Memory B cell (primary cell): Measurements from ENCODE around the gene DUSP12.

Experiments used
- ATAC-seq: fragments of 150-1000 bp; cut with Tn5 transposase; 2 replicates; pipeline ENCODE4 v1.10.0; 2021; ENCODE audit warnings: low read depth, mild to moderate bottlenecking, moderate library complexity
- DNase-seq, 2 donors: peaks; one replicate each; pipeline ENCODE4 v3.0.0; 2022; ENCODE audit warnings: low spot score in 2 of 2
- H3K27ac Mint-ChIP-seq: one replicate; pipeline ENCODE4 v1.8.0; 2022; ENCODE audit warnings: mild to moderate bottlenecking, moderate library complexity, mixed read lengths
- H3K27me3 Mint-ChIP-seq: one replicate; pipeline ENCODE4 v1.8.0; 2022; ENCODE audit warnings: mixed read lengths
- H3K36me3 Mint-ChIP-seq: one replicate; pipeline ENCODE4 v1.8.0; 2022; ENCODE audit warnings: mild to moderate bottlenecking, mixed read lengths
- H3K4me1 Mint-ChIP-seq: one replicate; pipeline ENCODE4 v1.8.0; 2022; ENCODE audit warnings: mixed read lengths
- H3K4me3 Mint-ChIP-seq: one replicate; pipeline ENCODE4 v1.8.0; 2022; ENCODE audit warnings: mild to moderate bottlenecking, moderate library complexity, mixed read lengths
- H3K9me3 Mint-ChIP-seq: one replicate; pipeline ENCODE4 v1.8.0; 2022; ENCODE audit warnings: mixed read lengths

Gene DUSP12

DNA sequence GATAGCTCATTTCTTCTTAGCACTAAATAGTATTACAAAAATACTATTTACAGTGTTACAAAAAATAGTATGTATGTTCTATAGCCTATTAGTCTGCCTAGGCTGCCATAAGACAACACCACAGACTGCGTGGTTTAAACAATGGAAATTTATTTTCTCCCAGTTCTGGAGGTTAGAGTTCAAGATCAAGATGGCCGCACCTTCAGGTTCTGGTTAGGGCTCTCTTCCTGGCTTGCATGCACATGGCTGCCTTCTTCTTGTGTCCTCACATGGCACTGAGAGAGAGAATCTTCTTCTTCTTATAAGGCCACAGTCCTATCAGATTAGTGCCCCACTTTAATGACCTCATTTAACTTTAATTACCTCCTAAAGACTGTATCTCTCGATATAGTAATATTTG, 20.7 kb downstream of the DUSP12 start:
- no peak overlapping the region for H3K4me3 Mint-ChIP-seq

DNA sequence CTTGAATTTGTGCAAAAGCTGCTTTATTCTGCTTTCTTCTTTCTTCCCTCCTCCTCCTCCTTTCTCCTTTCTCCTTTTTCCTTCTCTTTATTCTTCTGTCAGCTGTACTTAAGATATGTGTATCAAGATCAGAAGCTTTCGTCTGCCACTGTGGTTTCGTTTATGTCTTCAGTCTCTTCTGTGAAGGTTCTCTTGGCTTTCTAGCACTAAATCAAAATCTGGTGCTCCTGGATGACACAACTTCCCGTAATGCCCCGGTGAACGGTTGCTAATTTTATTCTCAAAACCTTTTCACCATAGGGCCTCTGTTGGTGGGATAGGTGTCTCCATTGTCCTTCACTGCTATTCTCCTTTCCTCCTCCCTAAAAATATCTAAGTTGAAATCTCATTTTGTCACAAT, 21.6 kb downstream of the DUSP12 start:
- no peaks in the 10 kb centered on the region for H3K9me3 Mint-ChIP-seq
- no peak for DNase-seq

More for the DNA sequence above, 20.7 kb downstream of the DUSP12 start:
- Mint-ChIP-seq H3K27me3 (no peaks in the 10 kb centered on the region), H3K27ac (peak overlapping the region; percentile 10), H3K36me3 (peaks cover 2% of the 10 kb centered on the region), H3K4me1 (peaks cover 19% of the 10 kb centered on the region), H3K9me3 (no peaks in the 10 kb centered on the region)
- ATAC-seq (no peak), DNase-seq (no peak)

DNA sequence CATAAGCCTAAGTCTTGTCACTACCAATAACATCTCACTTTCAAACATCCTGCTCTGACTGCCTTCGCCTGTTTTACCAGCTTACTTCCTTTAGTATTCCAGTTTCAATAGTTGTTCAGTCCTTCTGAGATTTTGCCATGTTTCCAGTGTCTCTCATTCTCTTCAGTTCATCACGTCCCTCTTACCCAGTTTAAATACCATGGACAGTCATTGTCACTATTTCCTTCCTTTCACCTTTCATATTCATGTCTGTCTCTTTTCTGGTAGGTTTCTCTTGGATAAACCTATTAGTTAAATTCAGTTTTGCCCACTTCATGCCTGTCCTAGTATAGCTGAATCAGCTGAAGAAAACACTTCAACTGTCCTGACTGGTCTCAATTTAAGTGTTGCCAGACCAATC, 22.4 kb downstream of the DUSP12 start:
- Mint-ChIP-seq H3K36me3 (peaks cover 2% of the 10 kb centered on the region), H3K4me3 (no peak overlapping the region), H3K4me1 (peaks cover 12% of the 10 kb centered on the region), H3K27me3 (no peaks in the 10 kb centered on the region), H3K27ac (no peak overlapping the region), H3K9me3 (no peaks in the 10 kb centered on the region)
- no peak for ATAC-seq
- DNase-seq = no peak

More for the DNA sequence above, 21.6 kb downstream of the DUSP12 start:
- H3K4me1 Mint-ChIP-seq = peaks cover 19% of the 10 kb centered on the region
- no peak overlapping the region for H3K27ac Mint-ChIP-seq
- ATAC-seq = no peak
- no peaks in the 10 kb centered on the region for H3K27me3 Mint-ChIP-seq
- no peak overlapping the region for H3K4me3 Mint-ChIP-seq
- peaks cover 2% of the 10 kb centered on the region for H3K36me3 Mint-ChIP-seq

GRCh38 chr1:161772397-161772796, 22.8 kb downstream of the DUSP12 start:
- no peak for ATAC-seq
- Mint-ChIP-seq H3K27me3 (no peaks in the 10 kb centered on the region), H3K27ac (no peak overlapping the region), H3K36me3 (peaks cover 2% of the 10 kb centered on the region), H3K4me1 (peaks cover 10% of the 10 kb centered on the region), H3K9me3 (no peaks in the 10 kb centered on the region), H3K4me3 (no peak overlapping the region)
- no peak for DNase-seq

GRCh38 chr1:161773791-161774190, 24.2 kb downstream of the DUSP12 start:
- Mint-ChIP-seq H3K36me3 (peaks cover 2% of the 10 kb centered on the region), H3K9me3 (no peaks in the 10 kb centered on the region), H3K4me1 (peaks cover 12% of the 10 kb centered on the region), H3K4me3 (no peak overlapping the region), H3K27ac (no peak overlapping the region), H3K27me3 (no peaks in the 10 kb centered on the region)
- ATAC-seq (no peak), DNase-seq (no peak)

DNA sequence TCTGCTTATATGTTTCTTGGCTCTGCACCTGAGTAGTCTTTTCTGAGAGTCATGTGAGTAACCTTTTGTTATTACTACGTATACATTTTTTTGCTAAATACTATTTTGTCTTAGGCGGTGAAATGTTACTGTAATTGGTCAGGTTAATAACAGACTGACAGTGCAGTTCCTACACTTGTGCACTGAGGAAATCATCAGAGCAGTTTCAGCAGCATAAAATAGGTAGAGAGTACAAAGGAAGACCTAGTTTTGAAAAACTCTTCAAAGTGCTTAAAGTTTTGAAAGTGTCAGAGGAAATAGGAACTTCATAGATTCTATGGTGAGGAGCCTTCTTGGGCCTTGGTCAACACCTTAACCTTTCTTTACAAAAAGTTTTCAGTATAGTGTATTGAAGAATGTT, 27.7 kb downstream of the DUSP12 start:
- ATAC-seq = no peak
- no peak for DNase-seq
- Mint-ChIP-seq H3K27ac (no peak overlapping the region), H3K4me1 (peaks cover 7% of the 10 kb centered on the region), H3K27me3 (no peaks in the 10 kb centered on the region), H3K9me3 (no peaks in the 10 kb centered on the region), H3K36me3 (peaks cover 4% of the 10 kb centered on the region), H3K4me3 (no peak overlapping the region)

DNA sequence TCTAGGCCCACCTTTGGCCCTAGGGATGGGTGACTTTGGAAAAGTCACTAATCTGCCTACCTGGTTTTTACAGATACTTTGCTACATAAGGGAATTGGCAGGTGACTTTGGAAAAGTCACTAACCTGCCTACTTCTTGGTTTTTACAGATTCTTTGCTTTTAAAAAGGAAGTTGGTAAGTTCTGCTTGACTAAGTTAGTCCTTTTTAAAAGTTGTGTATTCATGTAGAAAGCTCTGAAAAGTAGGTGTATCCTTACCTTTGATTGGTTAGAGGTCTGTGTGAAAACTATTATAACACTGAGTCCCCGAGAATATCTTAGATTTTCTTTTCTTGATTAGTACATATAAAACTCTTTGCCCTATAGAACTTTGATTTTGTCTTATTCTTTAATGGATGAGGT, 28.9 kb downstream of the DUSP12 start:
- Mint-ChIP-seq H3K4me3 (peak overlapping the region; percentile 11), H3K27ac (peak overlapping the region; percentile 32), H3K27me3 (no peaks in the 10 kb centered on the region), H3K36me3 (peaks cover 11% of the 10 kb centered on the region), H3K9me3 (no peaks in the 10 kb centered on the region), H3K4me1 (peaks cover 7% of the 10 kb centered on the region)
- ATAC-seq (peak; percentile 84), DNase-seq (no peak)

- Mint-ChIP-seq H3K27ac (no peak overlapping the region), H3K36me3 (peaks cover 18% of the 10 kb centered on the region), H3K9me3 (no peaks in the 10 kb centered on the region), H3K4me3 (no peak overlapping the region), H3K4me1 (peaks cover 7% of the 10 kb centered on the region), H3K27me3 (no peaks in the 10 kb centered on the region)
- DNase-seq = no peak
- ATAC-seq = no peak
Observed at GRCh38 chr1:161779393-161779792, 29.8 kb downstream of the DUSP12 start.

GRCh38 chr1:161781995-161782394, 32.4 kb downstream of the DUSP12 start:
- no peaks in the 10 kb centered on the region for H3K27me3 Mint-ChIP-seq
- H3K36me3 Mint-ChIP-seq = peaks cover 30% of the 10 kb centered on the region
- no peak overlapping the region for H3K27ac Mint-ChIP-seq
- ATAC-seq (no peak), DNase-seq (no peak)
- peaks cover 7% of the 10 kb centered on the region for H3K4me1 Mint-ChIP-seq
- no peak overlapping the region for H3K4me3 Mint-ChIP-seq
- no peaks in the 10 kb centered on the region for H3K9me3 Mint-ChIP-seq

- Mint-ChIP-seq H3K36me3 (peaks cover 34% of the 10 kb centered on the region), H3K4me3 (no peak overlapping the region), H3K27me3 (no peaks in the 10 kb centered on the region), H3K9me3 (no peaks in the 10 kb centered on the region), H3K4me1 (peaks cover 3% of the 10 kb centered on the region), H3K27ac (peak overlapping the region; percentile 71)
- ATAC-seq = no peak
- DNase-seq = no peak
Observed at GRCh38 chr1:161782886-161783285, 33.3 kb downstream of the DUSP12 start.

- Mint-ChIP-seq H3K4me1 (no peaks in the 10 kb centered on the region), H3K27ac (peak overlapping the region; percentile 0), H3K27me3 (no peaks in the 10 kb centered on the region), H3K4me3 (no peak overlapping the region), H3K36me3 (peaks cover 39% of the 10 kb centered on the region), H3K9me3 (no peaks in the 10 kb centered on the region)
- DNase-seq (no peak), ATAC-seq (no peak)
Observed at GRCh38 chr1:161784968-161785367, 35.4 kb downstream of the DUSP12 start.

GRCh38 chr1:161787355-161787754, 37.8 kb downstream of the DUSP12 start:
- Mint-ChIP-seq H3K4me1 (no peaks in the 10 kb centered on the region), H3K27me3 (no peaks in the 10 kb centered on the region), H3K9me3 (no peaks in the 10 kb centered on the region), H3K27ac (peak overlapping the region; percentile 54), H3K36me3 (peaks cover 46% of the 10 kb centered on the region), H3K4me3 (no peak overlapping the region)
- no peak for ATAC-seq
- DNase-seq = no peak

DNA sequence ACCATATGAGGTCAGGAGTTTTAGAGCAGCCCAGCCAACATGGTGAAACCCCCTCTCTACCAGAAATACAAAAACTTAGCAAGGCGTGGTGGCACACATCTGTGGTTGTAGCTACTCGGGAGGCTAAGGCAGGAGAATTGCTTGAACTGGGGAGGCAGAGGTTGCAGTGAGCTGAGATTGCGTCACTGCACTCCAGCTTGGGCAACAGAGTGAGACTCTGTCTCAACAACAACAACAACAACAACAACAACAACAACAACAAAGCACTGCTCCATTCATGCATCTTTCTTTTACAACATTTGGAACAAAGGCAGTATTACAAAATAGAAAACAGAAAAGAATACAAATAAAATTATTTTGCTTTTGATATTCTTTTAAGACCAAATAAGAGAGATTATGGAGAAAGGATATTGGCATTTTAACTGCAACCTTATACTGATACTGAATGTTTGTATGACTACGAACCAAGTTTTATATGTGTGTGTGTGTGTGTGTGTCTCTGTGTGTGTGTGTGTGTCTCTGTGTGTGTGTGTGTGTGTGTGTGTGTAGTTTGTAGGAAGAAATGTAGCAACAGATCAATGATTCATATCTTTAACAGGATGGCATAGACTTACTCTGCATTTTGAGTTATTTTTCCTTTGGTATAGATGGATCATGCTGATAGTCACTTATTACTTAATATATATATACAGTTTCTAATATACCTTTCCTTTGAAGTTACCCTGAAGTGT, 41.2 kb downstream of the DUSP12 start:
- H3K4me3 Mint-ChIP-seq = no peak overlapping the region
- H3K4me1 Mint-ChIP-seq = no peaks in the 10 kb centered on the region
- H3K9me3 Mint-ChIP-seq = no peaks in the 10 kb centered on the region
- no peaks in the 10 kb centered on the region for H3K27me3 Mint-ChIP-seq
- ATAC-seq (no peak), DNase-seq (no peak)
- H3K36me3 Mint-ChIP-seq = peaks cover 40% of the 10 kb centered on the region
- no peak overlapping the region for H3K27ac Mint-ChIP-seq

DNA sequence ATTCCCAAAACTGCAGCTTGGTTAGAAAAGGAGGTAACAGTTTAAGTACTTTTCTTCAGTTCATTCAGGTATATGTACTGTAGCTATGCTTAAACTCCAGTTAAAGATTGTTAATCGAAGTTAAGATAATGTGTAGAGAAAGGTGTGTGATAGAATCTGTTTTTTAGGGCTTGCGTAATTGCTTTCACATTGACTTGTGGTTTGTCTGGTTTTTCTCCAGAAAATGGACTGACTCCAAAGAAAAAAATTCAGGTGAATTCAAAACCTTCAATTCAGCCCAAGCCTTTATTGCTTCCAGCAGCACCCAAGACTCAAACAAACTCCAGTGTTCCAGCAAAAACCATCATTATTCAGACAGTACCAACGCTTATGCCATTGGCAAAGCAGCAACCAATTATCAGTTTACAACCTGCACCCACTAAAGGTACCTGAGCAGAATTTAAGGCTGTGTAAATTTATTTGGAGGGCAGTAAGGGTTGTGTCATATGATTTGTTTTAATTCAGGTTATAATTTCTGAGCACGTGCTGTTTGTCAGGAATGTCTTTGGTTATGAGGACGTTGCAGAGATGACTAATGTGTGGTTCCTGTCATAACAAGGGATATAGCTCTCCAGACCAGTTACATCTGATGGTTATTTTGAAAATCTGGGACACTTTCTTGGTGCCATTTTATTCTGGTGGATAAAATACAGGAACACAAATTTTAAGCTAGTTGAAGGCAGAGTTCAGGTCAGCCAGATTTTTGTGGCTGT, 42.5 kb downstream of the DUSP12 start:
- Mint-ChIP-seq H3K4me1 (no peaks in the 10 kb centered on the region), H3K9me3 (no peaks in the 10 kb centered on the region), H3K27ac (no peak overlapping the region), H3K4me3 (no peak overlapping the region), H3K27me3 (no peaks in the 10 kb centered on the region), H3K36me3 (peaks cover 33% of the 10 kb centered on the region)
- ATAC-seq (no peak), DNase-seq (no peak)
